ENCODE results near the gene CLTB. TPM values are rescaled to one million over a fixed set of nuclear protein-coding genes. Genes with fewer than 3 reads are reported as not detected.

CLTB gene
- total RNA-seq, 1 experiment from 2014 or later, result 58.6 TPM

DNA sequence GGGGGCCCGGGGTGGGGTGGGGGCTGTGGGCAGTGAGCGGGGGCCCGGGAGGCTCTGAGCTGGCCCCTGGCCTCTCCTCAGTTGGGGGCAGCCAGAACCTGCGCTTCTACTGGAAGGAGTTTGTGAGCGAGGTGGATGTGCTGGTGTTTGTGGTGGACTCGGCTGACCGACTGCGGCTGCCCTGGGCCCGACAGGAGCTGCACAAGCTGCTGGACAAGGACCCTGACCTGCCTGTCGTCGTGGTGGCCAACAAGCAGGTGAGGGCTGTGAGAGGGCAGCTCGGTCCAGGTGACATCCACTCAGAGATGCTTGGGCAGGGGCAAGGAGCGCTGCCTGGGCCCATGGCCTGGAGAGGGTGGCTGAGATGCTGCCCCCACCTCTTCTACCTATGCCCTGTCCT, 47.6 kb downstream of the CLTB start:
- DNase-seq (ENCODE audit: low read depth, low spot score) (no peak), ATAC-seq (no peak)
- Histone ChIP-seq H3K9me2 (ENCODE audit: insufficient read depth) (no peaks in the 10 kb centered on the region), H3K4me1 (ENCODE audit: control insufficient read depth in 1 of 2, insufficient read depth in 2 of 2, low read length in 2 of 2) (peaks cover 12 to 21% of the 10 kb centered on the region in 2 experiments), H3K27me3 (ENCODE audit: insufficient read depth, low read length) (no peaks in the 10 kb centered on the region), H2AFZ (ENCODE audit: low read depth, low read length, poor library complexity, severe bottlenecking) (no peak overlapping the region), H3K9ac (ENCODE audit: low read length) (no peak overlapping the region), H3K79me2 (ENCODE audit: insufficient read depth, low read length) (no peaks in the 10 kb centered on the region), H3K36me3 (ENCODE audit: control insufficient read depth in 1 of 2, insufficient read depth in 2 of 2, low read length in 2 of 2) (no peaks in the 10 kb centered on the region), H4K20me1 (ENCODE audit: insufficient read depth) (no peaks in the 10 kb centered on the region), H3K4me3 (replicated peaks in 1 of 2; ENCODE audit: low read depth in 1 of 2, low read length in 2 of 2) (no peak overlapping the region), H3K4me2 (ENCODE audit: low read length) (peak overlapping the region; percentile 46; the same call in 1 of the 2 replicates), H3K9me3 (ENCODE audit: control insufficient read depth in 1 of 2, insufficient read depth in 1 of 2, low read depth in 1 of 2, low read length in 2 of 2) (no peaks in the 10 kb centered on the region), H3K27ac (ENCODE audit: low read depth, low read length) (no peak overlapping the region)
- ChIA-PET POLR2A (interaction anchor here (0.6 to 0.9 kb wide), 3 partner anchors 79 to 471 kb away, joined by 3 to 6 read pairs (median 3); no protein-coding TSS in a partner anchor), RAD21 (ENCODE audit: low non-redundant PET in 1 of 2, low total read pairs in 2 of 2, uncharacterized antibody in 2 of 2, unreplicated experiment in 2 of 2) (no interaction called here), CTCF (no interaction called here)
- no peak for TF ChIP-seq EGR1 (IDR thresholded peaks at IDR 0.05; ENCODE audit: low read depth)
- TF ChIP-seq CBX3 (IDR thresholded peaks at IDR 0.05; ENCODE audit: low read depth), result no peak
- no peak for TF ChIP-seq ZFX (IDR thresholded peaks at IDR 0.05)
- no peak for TF ChIP-seq POLR2AphosphoS5 (IDR thresholded peaks at IDR 0.05; ENCODE audit: low read depth, low read length)
- TF ChIP-seq, protein P1, sequence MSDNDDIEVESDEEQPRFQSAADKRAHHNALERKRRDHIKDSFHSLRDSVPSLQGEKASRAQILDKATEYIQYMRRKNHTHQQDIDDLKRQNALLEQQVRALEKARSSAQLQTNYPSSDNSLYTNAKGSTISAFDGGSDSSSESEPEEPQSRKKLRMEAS (IDR thresholded peaks at IDR 0.05), result no peak
- intact Hi-C loops (cut with micrococcal nuclease), result no loop called here
- no TSS peak for BruUV-seq (replicated peaks)

DNA sequence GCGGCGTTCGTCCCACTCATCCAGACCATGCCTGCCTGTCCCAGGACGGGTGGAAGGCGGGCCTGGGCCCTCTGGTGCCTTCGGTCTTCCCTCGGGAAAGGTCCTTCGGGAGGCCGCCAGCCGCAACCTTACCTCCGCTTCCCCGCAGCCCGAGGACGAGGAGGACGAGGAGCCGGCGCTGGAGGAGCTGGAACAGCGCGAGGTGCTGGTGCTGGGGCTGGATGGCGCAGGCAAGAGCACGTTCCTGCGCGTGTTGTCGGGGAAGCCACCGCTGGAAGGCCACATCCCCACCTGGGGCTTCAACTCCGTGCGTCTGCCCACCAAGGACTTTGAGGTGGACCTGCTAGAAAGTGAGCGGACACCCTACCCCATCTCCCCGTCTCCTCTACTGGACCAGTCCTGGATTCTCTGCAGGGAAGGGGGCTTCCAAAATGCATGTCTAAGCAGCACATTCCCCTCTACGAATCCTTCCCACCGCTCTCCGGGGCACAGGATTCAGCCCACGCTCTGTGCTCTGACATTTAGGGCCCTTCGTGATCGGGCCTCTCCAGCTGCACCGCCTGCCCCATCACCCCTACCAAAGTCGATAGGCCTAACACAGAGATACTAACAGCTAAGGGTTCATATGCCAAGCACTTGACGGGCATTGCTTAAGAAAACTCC, 50.0 kb downstream of the CLTB start:
- Histone ChIP-seq H3K9me2 (ENCODE audit: insufficient read depth) (no peaks in the 10 kb centered on the region), H3K79me2 (ENCODE audit: insufficient read depth, low read length) (peaks cover 2% of the 10 kb centered on the region), H2AFZ (ENCODE audit: low read depth, low read length, poor library complexity, severe bottlenecking) (no peak overlapping the region), H3K4me1 (ENCODE audit: control insufficient read depth in 1 of 2, insufficient read depth in 2 of 2, low read length in 2 of 2) (peaks cover 9 to 21% of the 10 kb centered on the region in 2 experiments), H3K4me3 (replicated peaks in 1 of 2; ENCODE audit: low read depth in 1 of 2, low read length in 2 of 2) (no peak overlapping the region), H3K36me3 (ENCODE audit: control insufficient read depth in 1 of 2, insufficient read depth in 2 of 2, low read length in 2 of 2) (no peaks in the 10 kb centered on the region), H3K9ac (ENCODE audit: low read length) (no peak overlapping the region), H3K27ac (ENCODE audit: low read depth, low read length) (no peak overlapping the region), H3K9me3 (ENCODE audit: control insufficient read depth in 1 of 2, insufficient read depth in 1 of 2, low read depth in 1 of 2, low read length in 2 of 2) (no peaks in the 10 kb centered on the region), H4K20me1 (ENCODE audit: insufficient read depth) (no peaks in the 10 kb centered on the region), H3K27me3 (ENCODE audit: insufficient read depth, low read length) (no peaks in the 10 kb centered on the region), H3K4me2 (ENCODE audit: low read length) (no peak overlapping the region)
- no peak for DNase-seq (ENCODE audit: low read depth, low spot score)
- TF ChIP-seq POLR2A (IDR thresholded peaks at IDR 0.05; ENCODE audit: borderline replicate concordance, extremely low read depth, insufficient read depth, insufficient read length) (no peak), FOSL1 (IDR thresholded peaks at IDR 0.05; ENCODE audit: low read depth) (no peak), POLR2AphosphoS5 (IDR thresholded peaks at IDR 0.05; ENCODE audit: low read depth, low read length) (no peak), JUND (IDR thresholded peaks at IDR 0.05) (no peak), EZH2 (IDR thresholded peaks at IDR 0.05) (no peak), RAD21 (IDR thresholded peaks at IDR 0.05; ENCODE audit: low read depth) (no peak), SRF (IDR thresholded peaks at IDR 0.05; ENCODE audit: low read depth) (no peak)
- RAD21 ChIA-PET (ENCODE audit: low non-redundant PET in 1 of 2, low total read pairs in 2 of 2, uncharacterized antibody in 2 of 2, unreplicated experiment in 2 of 2), result no interaction called here
- no TSS peak for BruUV-seq (replicated peaks)
- CTCF ChIA-PET, result no interaction called here
- no peak for ATAC-seq
- POLR2A ChIA-PET, result no interaction called here
- intact Hi-C loops (cut with micrococcal nuclease), result no loop called here
